ENCODE results near the gene CSK. TPM values are rescaled to one million over a fixed set of nuclear protein-coding genes. Genes with fewer than 3 reads are reported as not detected.

CSK gene
- total RNA-seq, 3 donors from 2014 or later (not counting 1 experiment from before 2014, with no cell fraction given) = 282 to 334 (median 287) TPM

DNA sequence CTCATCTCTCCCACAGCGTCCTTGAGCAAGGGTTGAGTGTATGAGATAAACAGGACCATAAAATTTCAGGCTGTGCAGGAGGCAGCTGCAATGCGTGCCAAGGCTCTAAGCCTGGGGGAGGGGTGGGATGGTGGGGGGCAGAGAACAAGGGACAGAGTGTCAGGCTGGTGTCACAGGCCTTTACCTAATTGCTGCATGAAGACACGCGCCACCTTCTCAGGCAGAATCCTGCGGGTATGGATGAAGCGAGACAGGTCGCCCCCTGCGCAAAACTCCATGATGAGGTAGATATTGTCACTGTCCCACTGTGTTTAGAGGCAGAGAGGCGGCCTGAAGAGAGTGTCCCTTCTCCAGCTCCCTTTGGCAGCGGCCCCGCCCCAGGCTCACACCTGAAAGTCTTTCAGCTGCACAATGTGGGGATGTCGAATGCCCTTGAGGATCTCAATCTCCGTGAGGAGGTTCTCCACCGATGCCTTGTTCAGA is 60.1 kb downstream of the CSK start:
- peaks cover 48% of the 10 kb centered on the region for H3K4me1 ChIP-seq (ENCODE audit: control insufficient read depth, insufficient read depth, low read length)
- Mint-ChIP-seq H3K4me3 (peak overlapping the region; percentile 49), H3K4me1 (peaks cover 18 to 53% of the 10 kb centered on the region in 2 donors), H3K27ac (peak overlapping the region in 1 of 2 donors; percentile 33), H3K9me3 (no peaks in the 10 kb centered on the region), H3K27me3 (ENCODE audit: low read depth in 2 of 2) (no peaks in the 10 kb centered on the region), H3K36me3 (no peaks in the 10 kb centered on the region)
- intact Hi-C loops (cut with micrococcal nuclease) = loop anchor here (5.0 to 10.0 kb wide), 3 partner anchors 55 to 363 kb away; partner anchors contain the start of genes C15orf39 and FAM219B
- H3K36me3 ChIP-seq (ENCODE audit: control insufficient read depth, insufficient read depth, low read length) = peaks cover 6% of the 10 kb centered on the region
- H3K4me3 ChIP-seq (ENCODE audit: low read length) = peak overlapping the region; percentile 90
- H3K27me3 ChIP-seq (ENCODE audit: control insufficient read depth, insufficient read depth, low read length) = no peaks in the 10 kb centered on the region
- DNase-seq = no peak
- H3K27ac ChIP-seq (ENCODE audit: low read length) = no peak overlapping the region
- WGBS (ENCODE audit: insufficient coverage) = 96% methylated on average over 13 of the region's 14 CpGs
- TF ChIP-seq, protein P1, sequence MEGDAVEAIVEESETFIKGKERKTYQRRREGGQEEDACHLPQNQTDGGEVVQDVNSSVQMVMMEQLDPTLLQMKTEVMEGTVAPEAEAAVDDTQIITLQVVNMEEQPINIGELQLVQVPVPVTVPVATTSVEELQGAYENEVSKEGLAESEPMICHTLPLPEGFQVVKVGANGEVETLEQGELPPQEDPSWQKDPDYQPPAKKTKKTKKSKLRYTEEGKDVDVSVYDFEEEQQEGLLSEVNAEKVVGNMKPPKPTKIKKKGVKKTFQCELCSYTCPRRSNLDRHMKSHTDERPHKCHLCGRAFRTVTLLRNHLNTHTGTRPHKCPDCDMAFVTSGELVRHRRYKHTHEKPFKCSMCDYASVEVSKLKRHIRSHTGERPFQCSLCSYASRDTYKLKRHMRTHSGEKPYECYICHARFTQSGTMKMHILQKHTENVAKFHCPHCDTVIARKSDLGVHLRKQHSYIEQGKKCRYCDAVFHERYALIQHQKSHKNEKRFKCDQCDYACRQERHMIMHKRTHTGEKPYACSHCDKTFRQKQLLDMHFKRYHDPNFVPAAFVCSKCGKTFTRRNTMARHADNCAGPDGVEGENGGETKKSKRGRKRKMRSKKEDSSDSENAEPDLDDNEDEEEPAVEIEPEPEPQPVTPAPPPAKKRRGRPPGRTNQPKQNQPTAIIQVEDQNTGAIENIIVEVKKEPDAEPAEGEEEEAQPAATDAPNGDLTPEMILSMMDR (IDR thresholded peaks at IDR 0.05) = no peak
- ATAC-seq = no peak
- H3K9me3 ChIP-seq (ENCODE audit: control insufficient read depth, insufficient read depth, low read length) = no peaks in the 10 kb centered on the region

DNA sequence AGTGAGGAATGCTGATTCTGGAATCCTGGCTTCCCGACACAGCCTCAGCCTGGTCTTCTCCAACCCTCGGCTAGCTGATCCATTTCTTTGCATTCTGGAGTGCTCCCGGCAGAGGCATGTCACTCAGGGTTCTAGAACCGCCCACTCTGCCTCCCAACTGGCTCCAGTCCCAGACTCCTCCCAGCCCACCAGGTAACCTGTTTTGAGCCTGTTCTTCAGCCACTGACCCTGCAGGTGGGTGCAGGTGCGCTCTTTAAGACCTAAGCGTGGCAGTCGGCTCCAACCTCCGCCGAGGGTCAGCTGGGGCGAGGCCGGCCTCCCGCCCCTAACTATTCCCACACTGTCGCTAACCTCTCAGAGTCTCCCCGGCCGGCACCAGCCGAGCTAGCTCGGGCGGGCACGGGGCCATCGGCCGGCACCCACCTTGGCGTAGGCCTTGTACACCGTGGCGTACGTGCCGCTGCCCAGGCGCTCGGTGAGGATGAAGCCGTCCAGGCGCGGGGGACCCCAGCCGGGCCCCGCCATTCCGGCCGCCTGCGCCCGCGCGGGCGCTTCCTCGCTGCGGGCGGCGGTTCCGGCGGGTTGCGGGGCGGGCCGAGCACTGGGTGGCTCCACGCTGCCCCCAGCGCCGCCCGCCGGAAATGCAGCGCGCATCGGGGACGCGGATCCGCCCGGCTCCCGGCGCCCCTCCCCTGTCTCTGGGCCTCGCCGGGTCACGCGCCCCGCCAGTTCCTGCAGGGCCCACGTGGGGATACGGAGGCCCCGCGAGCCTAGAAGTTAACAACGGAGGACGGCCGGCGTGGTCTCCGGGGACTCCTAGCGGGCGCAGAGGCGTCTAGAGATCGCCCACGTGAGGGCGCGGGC is 60.9 kb downstream of the CSK start, which contains the start of gene ULK3:
Gene ULK3 (minus strand): TSS at position 576 of the 864 bp plus-strand sequence. CDS start 51 bp downstream, at position 525.
- H3K27ac Mint-ChIP-seq = peak within 1 kb of the TSS; percentile 91
- Histone ChIP-seq H3K27ac (ENCODE audit: low read length) (peak within 1 kb of the TSS; percentile 80), H3K9me3 (ENCODE audit: control insufficient read depth, insufficient read depth, low read length) (no peaks in the 10 kb centered on the region), H3K36me3 (ENCODE audit: control insufficient read depth, insufficient read depth, low read length) (peaks cover 14% of the 10 kb centered on the region), H3K27me3 (ENCODE audit: control insufficient read depth, insufficient read depth, low read length) (no peaks in the 10 kb centered on the region), H3K4me3 (ENCODE audit: low read length) (peak within 1 kb of the TSS; percentile 90), H3K4me1 (ENCODE audit: control insufficient read depth, insufficient read depth, low read length) (peaks cover 48% of the 10 kb centered on the region)
- TF ChIP-seq, protein P1 (IDR thresholded peaks at IDR 0.05) = peak; percentile 70
- WGBS (ENCODE audit: insufficient coverage) = under 1% methylated on average over 84 of the region's 84 CpGs
- peak; percentile 92 to 98 (median 93) for ATAC-seq
- H3K4me1 Mint-ChIP-seq = peaks cover 18 to 49% of the 10 kb centered on the region in 2 donors
- peaks cover 5% of the 10 kb centered on the region for H3K36me3 Mint-ChIP-seq
- no peaks in the 10 kb centered on the region for H3K27me3 Mint-ChIP-seq (ENCODE audit: low read depth in 2 of 2)
- peak within 1 kb of the TSS; percentile 91 for H3K4me3 Mint-ChIP-seq
- peak; percentile 93 to 95 for DNase-seq
- intact Hi-C loops (cut with micrococcal nuclease) = loop anchor here (5.0 to 10.0 kb wide), 3 partner anchors 56 to 362 kb away; partner anchors contain the start of genes C15orf39 and FAM219B
- no peaks in the 10 kb centered on the region for H3K9me3 Mint-ChIP-seq

DNA sequence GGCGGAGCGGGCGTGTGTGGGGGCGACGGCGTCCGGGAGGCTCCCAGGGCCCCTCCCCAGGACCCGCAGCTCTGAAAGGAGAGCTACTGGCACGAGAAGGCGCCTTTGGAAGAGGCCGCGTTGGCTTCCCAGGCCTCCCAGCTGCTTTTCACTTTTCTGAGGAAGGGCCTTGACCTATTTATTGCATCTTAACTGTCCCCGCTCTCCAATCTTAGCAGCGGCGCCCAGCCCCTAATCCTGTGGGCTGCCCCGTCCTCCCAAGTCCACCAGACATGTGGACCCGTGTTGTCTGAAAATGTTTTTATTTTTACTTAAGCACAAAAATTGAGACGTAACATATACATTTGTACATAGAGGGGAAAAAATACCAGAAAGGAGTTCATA is 61.6 kb downstream of the CSK start:
- 23% methylated on average over 17 of the region's 18 CpGs for WGBS (ENCODE audit: insufficient coverage)
- Histone ChIP-seq H3K36me3 (ENCODE audit: control insufficient read depth, insufficient read depth, low read length) (peaks cover 20% of the 10 kb centered on the region), H3K4me1 (ENCODE audit: control insufficient read depth, insufficient read depth, low read length) (peaks cover 48% of the 10 kb centered on the region), H3K4me3 (ENCODE audit: low read length) (peak overlapping the region; percentile 40), H3K27ac (ENCODE audit: low read length) (peak overlapping the region; percentile 80), H3K27me3 (ENCODE audit: control insufficient read depth, insufficient read depth, low read length) (no peaks in the 10 kb centered on the region), H3K9me3 (ENCODE audit: control insufficient read depth, insufficient read depth, low read length) (no peaks in the 10 kb centered on the region)
- intact Hi-C loops (cut with micrococcal nuclease) = loop anchor here (5.0 to 10.0 kb wide), 3 partner anchors 56 to 361 kb away; partner anchors contain the start of genes C15orf39 and FAM219B
- TF ChIP-seq, protein P1 (IDR thresholded peaks at IDR 0.05) = no peak
- Mint-ChIP-seq H3K36me3 (peaks cover 11% of the 10 kb centered on the region), H3K4me1 (peaks cover 18 to 49% of the 10 kb centered on the region in 2 donors), H3K4me3 (peak overlapping the region; percentile 91), H3K27ac (peak overlapping the region; percentile 91), H3K9me3 (no peaks in the 10 kb centered on the region), H3K27me3 (ENCODE audit: low read depth in 2 of 2) (no peaks in the 10 kb centered on the region)
- DNase-seq = no peak
- ATAC-seq = no peak

Measured in natural killer cell (primary cell).